Nephron progenitor cell (in vitro differentiated cells): ENCODE data around the gene KCNQ4.

Source experiments
- DNase-seq: peaks from one replicate; pipeline ENCODE4 v3.0.0; 2021
- H3K27ac Mint-ChIP-seq: 2 replicates; pipeline ENCODE4 v1.8.0; 2021; ENCODE audit warnings: mild to moderate bottlenecking, moderate library complexity, mixed read lengths
- H3K27me3 Mint-ChIP-seq: 2 replicates; pipeline ENCODE4 v1.8.0; 2021; ENCODE audit warnings: mild to moderate bottlenecking, low read depth, mixed read lengths; ENCODE audit not compliant: poor library complexity
- H3K36me3 Mint-ChIP-seq: 2 replicates; pipeline ENCODE4 v1.8.0; 2021; ENCODE audit warnings: low read depth, mixed read lengths
- H3K4me1 Mint-ChIP-seq: 2 replicates; pipeline ENCODE4 v1.8.0; 2021; ENCODE audit warnings: mixed read lengths
- H3K4me3 Mint-ChIP-seq: 2 replicates; pipeline ENCODE4 v1.8.0; 2021; ENCODE audit warnings: mild to moderate bottlenecking, moderate library complexity, mixed read lengths
- H3K9me3 Mint-ChIP-seq: 2 replicates; pipeline ENCODE4 v1.8.0; 2021; ENCODE audit warnings: mild to moderate bottlenecking, moderate library complexity, mixed read lengths
- CTCF ChIP-seq: fragments of 200-600 bp; sonication (generic); IDR thresholded peaks from 2 replicates; pipeline ENCODE4 v1.5.0; 2021; ENCODE audit warnings: antibody characterized with exemption

KCNQ4 gene

GRCh38 chr1:40829631-40830245, 46.2 kb downstream of the KCNQ4 start:
- Mint-ChIP-seq H3K27ac (no peak overlapping the region), H3K36me3 (no peaks in the 10 kb centered on the region), H3K9me3 (no peaks in the 10 kb centered on the region), H3K27me3 (peaks cover 6% of the 10 kb centered on the region), H3K4me3 (no peak overlapping the region), H3K4me1 (peaks cover 28% of the 10 kb centered on the region)
- no peak for TF ChIP-seq CTCF
- no peak for DNase-seq

- no peaks in the 10 kb centered on the region for H3K9me3 Mint-ChIP-seq
- no peak for TF ChIP-seq CTCF
- H3K4me3 Mint-ChIP-seq, result no peak overlapping the region
- H3K27ac Mint-ChIP-seq, result no peak overlapping the region
- H3K4me1 Mint-ChIP-seq, result peaks cover 22% of the 10 kb centered on the region
- peaks cover 3% of the 10 kb centered on the region for H3K27me3 Mint-ChIP-seq
- no peak for DNase-seq
- H3K36me3 Mint-ChIP-seq, result no peaks in the 10 kb centered on the region
These were observed 46.9 kb downstream of the KCNQ4 start for GRCh38 chr1:40830419-40830943.

- peaks cover 15% of the 10 kb centered on the region for H3K4me1 Mint-ChIP-seq
- H3K27ac Mint-ChIP-seq, result no peak overlapping the region
- no peak for DNase-seq
- peaks cover 3% of the 10 kb centered on the region for H3K27me3 Mint-ChIP-seq
- no peak overlapping the region for H3K4me3 Mint-ChIP-seq
- no peaks in the 10 kb centered on the region for H3K36me3 Mint-ChIP-seq
- no peak for TF ChIP-seq CTCF
- H3K9me3 Mint-ChIP-seq, result no peaks in the 10 kb centered on the region
These were observed 47.6 kb downstream of the KCNQ4 start for GRCh38 chr1:40831001-40831732.

- Mint-ChIP-seq H3K9me3 (no peaks in the 10 kb centered on the region), H3K36me3 (no peaks in the 10 kb centered on the region)
- DNase-seq, result no peak
These were observed 50.4 kb downstream of the KCNQ4 start for GRCh38 chr1:40833979-40834378.

GRCh38 chr1:40834968-40835545, 51.5 kb downstream of the KCNQ4 start:
- no peak for TF ChIP-seq CTCF
- Mint-ChIP-seq H3K36me3 (no peaks in the 10 kb centered on the region), H3K9me3 (no peaks in the 10 kb centered on the region), H3K4me1 (peaks cover 14% of the 10 kb centered on the region), H3K27ac (no peak overlapping the region), H3K27me3 (no peaks in the 10 kb centered on the region), H3K4me3 (no peak overlapping the region)
- DNase-seq, result no peak

More at GRCh38 chr1:40833979-40834378, 50.4 kb downstream of the KCNQ4 start:
- Mint-ChIP-seq H3K27me3 (no peaks in the 10 kb centered on the region), H3K4me3 (no peak overlapping the region), H3K4me1 (peaks cover 6% of the 10 kb centered on the region), H3K27ac (no peak overlapping the region)
- no peak for TF ChIP-seq CTCF
